ENCODE data around the gene CEP192. TPM values are rescaled to one million over a fixed set of nuclear protein-coding genes. Genes with fewer than 3 reads are reported as not detected.

The CEP192 gene
- total and polyA plus RNA-seq, 7 donors = 3.1 to 12.3 (median 5.2) TPM

GRCh38 chr18:13137670-13138419 is 146.7 kb downstream of the CEP192 start:
- ATAC-seq (peak; percentile 70 to 87 (median 78)), DNase-seq (peak in 1 of 2 donors; percentile 59)
- H3K36me3 ChIP-seq (ENCODE audit: insufficient read depth in 1 of 2, low read depth in 1 of 2) = no peaks in the 10 kb centered on the region
- H3K4me3 ChIP-seq = peak overlapping the region; percentile 78
- no peaks in the 10 kb centered on the region for H3K9me3 ChIP-seq
- WGBS, 3 donors = 52 to 75% (median 53%) methylated on average over 22 of the region's 22 CpGs
- no peak for TF ChIP-seq CTCF (IDR thresholded peaks at IDR 0.05)
- H3K4me1 ChIP-seq = no peaks in the 10 kb centered on the region
- H3K27me3 ChIP-seq (ENCODE audit: insufficient read depth in 3 of 3, low read length in 2 of 3) = peaks cover 0 to 5% (median 0%) of the 10 kb centered on the region in 3 donors
- peak overlapping the region; percentile 67 for H3K27ac ChIP-seq
- intact Hi-C loops (cut with DNase I) = no loop called here

- TF ChIP-seq CTCF (IDR thresholded peaks at IDR 0.05) = no peak
- WGBS, 3 donors = 94 to 95% (median 94%) methylated on average over 21 of the region's 21 CpGs
- peak overlapping the region; percentile 78 for H3K4me3 ChIP-seq
- H3K9me3 ChIP-seq = peaks cover under 1% of the 10 kb centered on the region
- H3K4me1 ChIP-seq = no peaks in the 10 kb centered on the region
- H3K27ac ChIP-seq = no peak overlapping the region
- ATAC-seq = no peak
- no peaks in the 10 kb centered on the region for H3K36me3 ChIP-seq (ENCODE audit: insufficient read depth in 1 of 2, low read depth in 1 of 2)
- intact Hi-C loops (cut with DNase I) = no loop called here
- H3K27me3 ChIP-seq (ENCODE audit: insufficient read depth in 3 of 3, low read length in 2 of 3) = peaks cover 0 to 5% (median 0%) of the 10 kb centered on the region in 3 donors
- DNase-seq = no peak
These were observed 147.4 kb downstream of the CEP192 start for GRCh38 chr18:13138420-13139139.

- peaks cover 0 to 5% (median 0%) of the 10 kb centered on the region in 3 donors for H3K27me3 ChIP-seq (ENCODE audit: insufficient read depth in 3 of 3, low read length in 2 of 3)
- H3K4me3 ChIP-seq = no peak overlapping the region
- H3K36me3 ChIP-seq (ENCODE audit: insufficient read depth in 1 of 2, low read depth in 1 of 2) = no peaks in the 10 kb centered on the region
- ATAC-seq = no peak
- TF ChIP-seq CTCF (IDR thresholded peaks at IDR 0.05) = no peak
- WGBS, 3 donors = 71 to 83% (median 76%) methylated on average over 12 of the region's 12 CpGs
- no peak for DNase-seq
- H3K4me1 ChIP-seq = no peaks in the 10 kb centered on the region
- peaks cover 14% of the 10 kb centered on the region for H3K9me3 ChIP-seq
- intact Hi-C loops (cut with DNase I) = no loop called here
- no peak overlapping the region for H3K27ac ChIP-seq
These were observed 148.8 kb downstream of the CEP192 start for GRCh38 chr18:13139885-13140450.

GRCh38 chr18:13141209-13141608 is 150.0 kb downstream of the CEP192 start:
- WGBS, 3 donors = 86 to 95% (median 88%) methylated on average over 6 of the region's 6 CpGs
- H3K4me3 ChIP-seq = no peak overlapping the region
- intact Hi-C loops (cut with DNase I) = no loop called here
- H3K4me1 ChIP-seq = no peaks in the 10 kb centered on the region
- no peaks in the 10 kb centered on the region for H3K27me3 ChIP-seq (ENCODE audit: insufficient read depth in 3 of 3, low read length in 2 of 3)
- no peak overlapping the region for H3K27ac ChIP-seq
- no peak for DNase-seq
- H3K9me3 ChIP-seq = peaks cover 14% of the 10 kb centered on the region
- no peak for TF ChIP-seq CTCF (IDR thresholded peaks at IDR 0.05)
- ATAC-seq = no peak
- H3K36me3 ChIP-seq (ENCODE audit: insufficient read depth in 1 of 2, low read depth in 1 of 2) = no peaks in the 10 kb centered on the region

All from psoas muscle (tissue), 8 donors.